GM12892 (cell line): ENCODE data around the gene METTL24.

Experiments used
- POLR2A ChIP-seq: IDR thresholded peaks from 2 replicates; pipeline ENCODE4 v1.6.1; 2011; ENCODE audit warnings: low read depth, low read length, control low read depth
- POLR2AphosphoS5 ChIP-seq: IDR thresholded peaks from 2 replicates; pipeline ENCODE4 v1.6.1; 2011; ENCODE audit warnings: low read depth, low read length, control low read depth

DNA sequence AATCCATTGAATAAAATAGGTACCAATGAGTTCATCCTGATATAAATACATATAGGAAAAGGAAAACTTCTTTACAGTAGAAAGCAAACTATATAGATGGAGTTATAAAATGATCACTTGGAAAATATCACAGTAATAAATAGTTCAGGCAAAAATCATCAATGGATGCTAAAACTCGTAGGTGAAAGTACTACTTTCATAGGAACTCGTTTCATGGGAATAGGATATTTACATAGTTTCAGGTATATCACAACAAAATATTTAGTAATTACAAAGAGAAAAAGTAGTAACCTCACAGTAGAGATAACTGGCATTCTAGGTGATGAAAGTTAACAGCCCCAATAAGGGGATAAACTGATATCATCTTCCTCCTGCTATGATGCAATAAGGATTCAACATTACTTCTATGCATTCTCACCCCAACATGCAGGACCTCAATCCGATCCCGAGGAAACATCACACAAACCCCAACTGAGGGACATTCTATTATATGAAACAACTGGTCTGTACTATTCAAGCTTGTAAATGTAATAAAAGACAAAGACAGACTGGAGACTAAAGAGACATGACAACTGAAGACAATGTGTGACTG is 43.5 kb upstream of the METTL24 start:
- TF ChIP-seq POLR2AphosphoS5 (no peak), POLR2A (no peak)
